Ecto neural progenitor cell (in vitro differentiated cells): ENCODE data around the gene PSD4.
A peak's percentile ranks its signal among the peaks of the same experiment; 100 is the strongest.

Source experiments
- DNase-seq: peaks from one replicate; pipeline ENCODE4 v3.0.0-alpha.2; 2018; ENCODE audit warnings: low spot score

Gene PSD4

DNA sequence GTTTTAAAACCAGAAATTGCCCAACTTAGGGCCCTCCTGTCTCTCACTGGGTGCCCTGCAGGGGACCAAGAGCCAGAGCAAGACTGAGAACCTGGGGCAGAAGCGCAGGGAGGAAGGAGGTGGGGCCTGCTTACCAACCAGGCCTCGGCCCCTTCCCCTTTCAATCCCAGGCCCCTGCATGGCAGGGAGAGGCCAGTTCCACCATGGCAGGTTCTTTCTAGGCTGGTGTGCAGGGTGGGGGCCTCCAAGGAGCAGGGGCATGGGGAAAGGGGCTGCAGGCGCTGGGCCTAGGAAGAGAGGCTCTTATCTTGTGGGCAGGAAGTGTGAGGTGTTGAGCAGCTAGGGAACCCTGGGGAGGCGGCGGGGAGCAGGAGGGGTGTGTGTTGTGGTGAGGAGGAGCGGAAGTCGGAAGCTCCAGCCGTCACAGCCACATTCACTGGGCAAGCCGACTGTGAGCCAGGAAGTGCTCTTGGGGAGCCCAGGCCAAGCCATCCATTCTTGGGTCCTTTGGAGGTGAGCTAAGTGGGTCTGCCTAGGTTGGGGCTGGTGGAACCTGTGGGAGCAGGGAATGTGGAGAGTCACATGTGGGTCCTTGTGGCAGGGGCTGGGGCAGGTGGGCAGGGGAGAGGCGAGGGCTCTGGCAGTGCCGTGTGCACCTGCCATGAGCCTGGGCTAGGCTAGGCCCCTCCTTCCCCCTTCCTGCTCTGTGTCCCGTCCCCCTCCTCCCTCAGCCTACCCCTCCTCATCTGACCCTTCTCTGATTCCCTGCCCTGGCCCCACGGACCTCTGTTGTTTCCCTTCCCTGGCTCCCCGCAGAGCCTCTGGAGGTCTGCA lies at the start of gene PSD4:
Gene PSD4 (plus strand): TSS at position 430 of the 834 bp plus-strand sequence. CDS start 8,486 bp downstream, outside the sequence.
- no peak for DNase-seq

DNA sequence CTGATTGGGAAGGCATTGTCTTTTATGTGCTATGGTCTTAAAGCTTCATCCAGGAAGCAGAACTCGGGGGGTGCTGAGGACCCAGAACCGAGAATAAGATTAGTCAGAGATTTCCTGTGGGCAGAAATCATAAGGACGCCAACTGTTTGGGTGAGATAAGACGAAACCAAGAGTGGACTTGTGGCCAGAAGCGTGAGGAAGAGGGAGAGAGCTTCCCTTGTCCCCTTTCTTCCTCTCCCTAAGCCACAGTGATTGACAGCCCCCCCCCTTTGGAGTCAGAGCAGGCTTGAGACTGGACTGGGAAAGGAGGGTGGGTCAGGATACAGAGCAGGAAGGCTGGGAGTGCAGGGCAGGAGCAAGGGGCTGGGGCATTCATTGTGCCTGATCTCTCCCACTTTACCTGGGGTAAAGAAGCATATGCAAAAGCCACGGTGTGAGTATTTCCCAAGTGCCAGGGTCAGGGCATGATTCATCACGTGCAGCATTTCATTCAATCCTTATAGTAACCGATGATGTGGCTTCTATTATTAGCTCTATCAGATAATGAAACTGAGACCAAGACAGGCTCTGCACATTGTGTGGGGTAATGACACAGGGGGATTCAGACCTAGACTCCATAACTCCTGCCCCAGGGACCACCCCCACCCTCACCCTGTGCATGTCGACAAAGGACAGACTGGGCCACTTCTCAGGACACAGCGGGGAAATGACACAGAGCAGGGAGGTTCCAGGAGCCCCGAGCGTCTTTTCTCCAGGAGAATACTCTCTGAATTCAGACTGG lies 49.4 kb upstream of the PSD4 start:
- DNase-seq: peak; percentile 29

DNA sequence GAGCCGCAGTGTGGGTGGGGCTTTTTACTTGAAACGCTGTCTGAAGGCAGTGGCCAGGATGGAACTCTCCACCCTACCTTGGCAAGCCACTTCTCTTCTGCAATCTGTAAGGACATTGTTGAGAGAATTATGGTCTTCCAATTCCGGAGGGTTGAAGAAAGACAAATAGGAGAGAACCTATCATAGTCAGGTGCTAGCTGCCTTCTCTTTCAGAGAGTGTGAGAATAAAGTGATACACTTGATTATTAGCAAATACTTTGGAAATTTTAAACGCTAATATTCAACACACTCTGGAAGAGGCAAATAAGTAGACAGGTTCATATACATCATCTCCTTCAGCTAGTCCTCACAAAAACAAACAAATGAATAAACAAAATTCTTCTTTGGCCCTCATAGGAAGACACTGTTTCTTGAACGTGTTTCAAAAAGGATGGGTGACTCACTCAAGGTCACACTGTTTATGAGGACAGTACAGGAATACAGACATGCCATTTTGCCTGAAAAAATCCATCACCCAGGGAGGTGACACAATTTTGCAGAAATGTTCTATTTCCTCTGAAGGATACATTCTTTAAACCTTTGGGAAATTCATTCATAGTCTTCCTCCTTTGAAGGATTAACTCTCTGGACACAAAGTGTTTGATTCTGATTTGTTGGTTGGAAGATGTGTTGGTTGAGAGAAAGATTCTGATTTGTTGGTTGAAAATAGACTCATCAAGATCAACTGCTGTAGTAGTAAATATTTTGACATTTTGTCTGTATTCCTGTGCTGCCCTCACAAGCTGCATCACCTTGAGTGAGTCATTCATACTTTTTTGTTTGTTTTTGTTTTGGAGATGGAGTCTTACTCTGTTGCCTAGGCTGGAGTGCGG lies 48.6 kb upstream of the PSD4 start:
- no peak for DNase-seq

DNA sequence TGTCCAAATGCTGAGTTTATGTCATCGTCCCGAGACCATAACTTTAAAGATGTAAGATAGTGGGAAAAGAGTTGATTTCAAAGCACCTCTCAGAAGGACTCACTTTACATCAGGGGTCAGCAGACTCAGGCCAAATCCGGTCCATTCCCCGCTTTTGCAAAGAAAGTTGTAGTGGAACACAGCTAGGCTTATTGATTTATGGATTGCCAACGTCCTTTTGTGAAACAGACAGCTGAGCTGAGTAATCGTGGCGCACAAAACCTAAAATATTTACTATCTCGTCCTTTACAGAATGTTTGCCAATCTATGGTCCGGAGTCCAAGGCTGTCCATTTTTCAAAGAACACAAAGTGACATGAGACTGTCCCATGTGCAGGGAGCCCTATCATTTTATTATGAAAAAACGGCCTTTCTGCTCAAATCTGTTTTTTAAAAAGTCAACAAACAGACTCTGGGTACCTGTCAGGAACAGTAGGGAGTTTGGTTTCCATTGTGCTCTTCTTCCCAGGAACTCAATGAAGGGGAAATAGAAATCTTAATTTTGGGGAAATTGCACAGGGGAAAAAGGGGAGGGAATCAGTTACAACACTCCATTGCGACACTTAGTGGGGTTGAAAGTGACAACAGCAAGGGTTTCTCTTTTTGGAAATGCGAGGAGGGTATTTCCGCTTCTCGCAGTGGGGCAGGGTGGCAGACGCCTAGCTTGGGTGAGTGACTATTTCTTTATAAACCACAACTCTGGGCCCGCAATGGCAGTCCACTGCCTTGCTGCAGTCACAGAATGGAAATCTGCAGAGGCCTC lies 46.7 kb upstream of the PSD4 start, which contains the start of gene IL1RN:
Gene IL1RN (plus strand): TSS at position 754 of the 801 bp plus-strand sequence. CDS start 27 bp downstream, at position 781.
- no peak for DNase-seq

DNA sequence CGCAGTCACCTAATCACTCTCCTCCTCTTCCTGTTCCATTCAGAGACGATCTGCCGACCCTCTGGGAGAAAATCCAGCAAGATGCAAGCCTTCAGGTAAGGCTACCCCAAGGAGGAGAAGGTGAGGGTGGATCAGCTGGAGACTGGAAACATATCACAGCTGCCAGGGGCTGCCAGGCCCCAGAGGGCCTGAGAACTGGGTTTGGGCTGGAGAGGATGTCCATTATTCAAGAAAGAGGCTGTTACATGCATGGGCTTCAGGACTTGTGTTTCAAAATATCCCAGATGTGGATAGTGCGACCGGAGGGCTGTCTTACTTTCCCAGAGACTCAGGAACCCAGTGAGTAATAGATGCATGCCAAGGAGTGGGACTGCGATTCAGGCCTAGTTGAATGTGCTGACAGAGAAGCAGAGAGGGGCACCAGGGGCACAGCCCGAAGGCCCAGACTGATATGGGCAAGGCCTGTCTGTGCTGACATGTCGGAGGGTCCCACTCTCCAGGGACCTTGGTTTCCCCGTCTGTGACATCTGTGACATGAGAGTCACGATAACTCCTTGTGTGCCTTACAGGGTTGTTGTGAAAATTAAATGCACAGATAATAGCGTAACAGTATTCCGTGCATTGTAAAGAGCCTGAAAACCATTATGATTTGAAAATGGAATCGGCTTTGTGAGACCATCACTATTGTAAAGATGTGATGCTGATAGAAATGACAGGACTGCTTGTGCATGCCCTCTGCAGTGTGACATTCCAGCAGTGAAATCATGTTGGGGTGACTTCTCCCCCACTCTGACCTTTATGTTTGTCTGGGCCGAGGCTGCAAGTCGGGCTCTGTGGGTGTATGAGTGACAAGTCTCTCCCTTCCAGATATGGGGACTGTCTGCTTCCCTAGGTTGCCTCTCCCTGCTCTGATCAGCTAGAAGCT lies 45.9 kb upstream of the PSD4 start:
- DNase-seq: no peak

DNA sequence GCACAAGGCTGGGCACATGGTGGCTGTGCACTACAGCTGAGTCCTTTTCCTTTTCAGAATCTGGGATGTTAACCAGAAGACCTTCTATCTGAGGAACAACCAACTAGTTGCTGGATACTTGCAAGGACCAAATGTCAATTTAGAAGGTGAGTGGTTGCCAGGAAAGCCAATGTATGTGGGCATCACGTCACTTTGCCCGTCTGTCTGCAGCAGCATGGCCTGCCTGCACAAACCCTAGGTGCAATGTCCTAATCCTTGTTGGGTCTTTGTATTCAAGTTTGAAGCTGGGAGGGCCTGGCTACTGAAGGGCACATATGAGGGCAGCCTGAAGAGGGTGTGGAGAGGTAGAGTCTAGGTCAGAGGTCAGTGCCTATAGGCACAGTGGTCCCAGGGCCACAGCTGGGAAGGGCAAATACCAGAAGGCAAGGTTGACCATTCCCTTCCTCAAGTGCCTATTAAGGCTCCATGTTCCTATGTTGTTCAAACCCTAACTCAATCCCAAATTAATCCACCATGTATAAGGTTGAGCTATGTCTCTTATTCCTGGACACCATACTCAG lies 44.2 kb upstream of the PSD4 start:
- DNase-seq: no peak

DNA sequence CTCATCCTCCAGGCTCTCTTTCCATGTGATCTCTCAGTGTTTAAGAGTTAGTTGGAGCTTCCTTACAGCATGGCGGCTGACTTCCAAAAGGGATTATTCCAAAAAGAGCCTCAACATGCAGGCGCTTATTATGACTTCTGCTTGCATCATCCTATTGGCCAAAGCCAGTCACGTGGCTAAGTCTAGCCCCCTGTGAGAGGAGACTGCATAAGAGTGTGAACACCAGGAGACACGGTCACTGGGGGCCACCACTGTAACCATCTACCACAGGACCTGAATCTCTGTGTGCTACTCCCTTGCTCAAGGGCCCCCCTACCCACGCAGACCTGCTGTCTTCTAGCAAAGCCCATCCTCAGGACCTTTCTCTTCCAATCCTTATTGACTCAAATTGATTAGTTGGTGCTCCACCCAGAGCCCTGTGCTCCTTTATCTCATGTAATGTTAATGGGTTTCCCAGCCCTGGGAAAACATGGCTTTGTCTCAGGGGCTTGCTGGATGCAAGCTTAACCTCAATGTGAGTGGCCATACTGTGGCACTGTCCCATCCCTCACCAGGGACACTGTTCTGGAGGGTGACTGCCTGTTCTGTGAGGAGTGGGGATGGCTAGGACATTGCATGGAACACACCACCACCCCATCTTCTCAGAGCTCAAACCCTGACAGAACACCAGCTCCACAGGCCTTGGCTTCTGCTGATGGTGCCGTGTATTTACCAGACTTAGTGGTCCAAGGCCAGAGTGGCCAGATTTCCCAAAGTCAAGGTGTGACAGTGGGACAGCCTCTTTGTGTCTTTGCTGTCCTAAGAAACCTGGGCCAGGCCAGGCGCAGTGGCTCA lies 42.2 kb upstream of the PSD4 start:
- DNase-seq: peak; percentile 15

DNA sequence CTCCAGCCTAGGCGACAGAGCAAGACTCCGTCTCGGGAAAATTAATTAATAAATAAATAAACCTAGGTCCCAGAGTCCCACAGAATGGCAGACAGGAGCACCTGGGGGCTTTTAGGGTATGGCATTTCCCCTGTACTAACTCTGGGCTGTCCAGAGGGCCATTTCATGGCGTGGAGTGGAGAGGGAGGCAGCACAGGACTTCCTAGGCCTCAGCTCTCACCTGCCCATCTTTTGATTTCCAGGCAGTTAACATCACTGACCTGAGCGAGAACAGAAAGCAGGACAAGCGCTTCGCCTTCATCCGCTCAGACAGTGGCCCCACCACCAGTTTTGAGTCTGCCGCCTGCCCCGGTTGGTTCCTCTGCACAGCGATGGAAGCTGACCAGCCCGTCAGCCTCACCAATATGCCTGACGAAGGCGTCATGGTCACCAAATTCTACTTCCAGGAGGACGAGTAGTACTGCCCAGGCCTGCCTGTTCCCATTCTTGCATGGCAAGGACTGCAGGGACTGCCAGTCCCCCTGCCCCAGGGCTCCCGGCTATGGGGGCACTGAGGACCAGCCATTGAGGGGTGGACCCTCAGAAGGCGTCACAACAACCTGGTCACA lies 41.3 kb upstream of the PSD4 start:
- peak; percentile 15 for DNase-seq

DNA sequence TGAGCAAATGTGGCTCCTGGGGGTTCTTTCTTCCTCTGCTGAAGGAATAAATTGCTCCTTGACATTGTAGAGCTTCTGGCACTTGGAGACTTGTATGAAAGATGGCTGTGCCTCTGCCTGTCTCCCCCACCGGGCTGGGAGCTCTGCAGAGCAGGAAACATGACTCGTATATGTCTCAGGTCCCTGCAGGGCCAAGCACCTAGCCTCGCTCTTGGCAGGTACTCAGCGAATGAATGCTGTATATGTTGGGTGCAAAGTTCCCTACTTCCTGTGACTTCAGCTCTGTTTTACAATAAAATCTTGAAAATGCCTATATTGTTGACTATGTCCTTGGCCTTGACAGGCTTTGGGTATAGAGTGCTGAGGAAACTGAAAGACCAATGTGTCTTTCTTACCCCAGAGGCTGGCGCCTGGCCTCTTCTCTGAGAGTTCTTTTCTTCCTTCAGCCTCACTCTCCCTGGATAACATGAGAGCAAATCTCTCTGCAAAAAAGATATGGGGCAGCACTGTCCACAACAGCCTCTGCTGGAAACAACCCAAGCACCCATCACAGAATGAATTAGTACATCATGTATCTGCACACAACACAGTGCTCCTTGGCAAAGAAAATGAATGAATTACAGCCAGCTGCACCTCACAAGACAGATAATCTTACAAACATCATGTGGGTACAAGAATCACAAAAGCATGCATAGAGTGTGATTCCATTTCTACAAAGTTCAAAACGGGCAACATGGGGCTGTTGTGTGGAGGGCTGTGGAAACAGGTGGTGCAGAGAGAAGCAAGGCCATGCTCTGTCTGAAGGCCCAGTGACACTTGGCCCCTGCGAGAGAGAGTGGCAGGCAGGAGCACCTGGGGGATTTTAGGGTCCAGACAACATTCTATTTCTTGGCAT lies 39.8 kb upstream of the PSD4 start:
- DNase-seq: peak; percentile 10

DNA sequence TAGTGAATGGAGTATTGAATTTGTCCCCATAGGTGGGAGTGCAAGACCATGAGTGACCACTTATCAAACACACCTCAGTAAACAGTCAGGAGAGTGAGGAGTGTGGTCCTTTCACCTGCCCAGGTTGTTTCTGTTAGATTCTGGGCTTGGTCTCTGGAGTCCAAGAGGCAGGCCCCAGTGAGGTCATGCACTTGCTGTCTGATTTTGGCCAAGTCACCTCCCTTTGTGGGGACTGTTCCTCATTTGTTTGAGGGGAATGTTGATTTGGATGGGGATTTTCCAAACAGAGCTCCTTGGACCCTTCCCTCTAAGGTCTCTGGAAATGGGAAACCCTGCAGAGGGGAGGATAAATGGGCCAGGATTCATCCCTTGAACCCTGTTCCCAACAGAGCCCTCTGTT lies 39.1 kb upstream of the PSD4 start:
- DNase-seq: peak; percentile 15

DNA sequence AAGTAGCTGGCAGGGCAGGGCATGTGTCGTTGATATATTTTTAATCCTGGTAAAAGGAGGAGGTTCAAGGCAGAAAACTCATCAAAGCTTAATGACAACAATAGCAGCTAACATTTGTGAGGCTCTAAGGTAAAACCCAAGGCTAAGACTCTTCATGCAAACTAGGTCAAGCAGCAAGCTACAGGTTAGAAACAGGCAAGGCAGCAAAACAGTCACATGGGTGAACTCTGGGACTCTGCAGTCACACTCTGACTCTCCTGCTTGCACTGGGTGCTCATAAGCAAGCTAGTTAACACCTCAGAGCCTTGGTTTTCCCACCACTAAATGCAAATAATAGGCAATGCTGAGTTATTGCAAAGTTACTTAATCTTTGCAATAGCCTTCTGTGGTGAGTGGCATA lies 38.5 kb upstream of the PSD4 start:
- DNase-seq: peak; percentile 26

DNA sequence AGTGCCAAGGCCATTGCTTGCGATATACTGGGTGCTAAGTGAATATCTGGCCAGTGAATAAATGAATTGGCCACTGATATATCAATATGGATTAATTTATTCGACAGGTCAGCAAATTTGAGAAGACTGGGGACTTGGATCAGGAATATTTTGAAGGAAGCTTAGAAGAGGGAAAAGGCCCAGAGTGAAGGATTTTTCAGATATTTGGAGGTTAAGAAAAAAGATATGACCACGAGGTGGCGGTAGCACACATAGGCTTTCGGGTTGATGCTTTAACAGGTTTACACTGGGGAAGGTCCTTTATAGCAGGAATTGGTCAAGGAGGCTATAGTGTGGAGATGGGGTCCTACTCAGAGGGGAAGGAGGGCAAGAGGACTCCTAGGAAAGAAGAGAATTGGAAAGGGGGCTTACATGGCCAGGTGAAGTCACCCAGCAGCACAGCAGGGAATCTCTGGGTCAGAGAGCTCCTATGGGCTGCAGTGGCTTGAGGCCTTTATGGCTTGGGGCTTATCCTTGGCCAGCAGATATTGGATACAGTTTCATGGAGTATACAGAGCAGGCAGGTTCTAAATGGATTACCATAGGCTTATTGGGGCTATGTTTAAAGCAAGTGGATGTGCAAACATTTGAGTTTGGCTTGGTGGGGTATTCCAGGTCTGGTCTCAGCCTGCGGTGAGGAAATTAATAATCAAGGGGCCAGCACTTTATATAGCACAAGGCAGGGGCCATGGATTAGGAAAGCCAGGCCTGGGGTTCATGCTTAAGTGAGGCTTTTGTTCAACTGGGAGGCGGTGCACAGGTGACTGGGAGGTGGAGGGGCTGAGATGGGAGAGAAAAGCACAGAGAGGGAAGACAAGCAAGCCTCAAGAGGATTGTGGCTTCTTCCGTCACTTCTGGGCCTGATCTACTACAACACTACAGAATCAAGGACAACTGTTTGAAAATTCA lies 36.7 kb upstream of the PSD4 start:
- DNase-seq: peak; percentile 49

DNA sequence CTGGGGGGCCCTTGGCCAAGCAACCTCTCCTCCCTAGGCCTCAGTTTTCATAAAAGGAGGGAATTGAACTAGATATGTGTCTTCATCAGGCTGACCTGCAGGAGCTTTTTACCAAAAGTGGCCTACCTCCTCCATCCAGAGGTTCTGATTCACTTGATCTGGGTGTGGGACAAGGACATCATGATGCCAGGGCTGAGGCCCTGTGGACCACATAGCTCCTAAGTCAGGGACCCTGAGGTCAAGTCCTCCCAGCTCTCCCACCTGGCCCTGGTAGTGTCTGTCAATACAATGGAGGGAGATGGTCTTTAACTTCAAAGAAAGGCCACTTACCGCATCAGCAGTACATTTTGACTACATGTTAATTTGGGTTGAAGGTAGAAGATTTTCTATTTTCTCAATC lies 35.9 kb upstream of the PSD4 start:
- DNase-seq: peak; percentile 21

DNA sequence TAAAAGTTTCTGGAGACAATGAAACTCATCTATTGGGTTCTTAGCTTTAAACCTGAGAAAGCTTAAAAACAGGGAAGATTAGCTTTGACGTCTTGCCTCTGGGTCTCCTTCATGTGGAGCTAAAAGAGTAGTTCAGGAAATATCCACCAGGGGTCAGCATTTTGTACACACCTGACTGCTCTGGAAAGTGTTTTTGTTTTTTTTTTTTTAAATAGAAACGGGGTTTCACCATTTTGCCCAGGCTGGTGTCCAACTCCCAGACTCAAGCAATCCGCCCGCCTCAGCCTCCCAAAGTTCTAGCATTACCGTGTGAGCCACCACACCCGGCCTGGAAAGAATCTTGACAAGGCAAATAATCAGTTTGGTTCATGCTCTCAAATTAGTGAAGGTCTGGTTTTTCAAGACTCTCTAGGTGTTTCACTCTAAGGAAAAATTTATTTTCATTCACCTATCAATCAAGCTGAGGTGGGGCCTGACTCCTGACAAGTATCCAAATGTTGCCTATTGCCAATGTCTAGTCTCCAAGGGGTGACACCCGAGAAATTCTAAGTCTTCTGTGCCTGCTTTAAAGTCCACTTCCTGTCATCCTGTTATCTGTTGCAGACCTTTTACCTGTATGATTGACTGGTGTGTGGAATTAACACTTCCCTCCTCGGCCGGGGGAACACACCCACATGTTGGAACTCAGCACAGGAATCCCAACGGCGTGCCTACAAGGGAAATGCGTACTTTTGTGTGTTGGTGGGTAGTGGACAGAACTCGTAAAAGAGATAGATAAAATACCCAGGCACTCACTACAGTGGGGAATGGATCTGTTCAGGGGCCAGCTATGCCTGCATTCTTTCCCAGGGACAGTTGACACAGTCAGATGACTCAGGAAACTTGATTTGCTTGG lies 35.1 kb upstream of the PSD4 start:
- DNase-seq: peak; percentile 56

DNA sequence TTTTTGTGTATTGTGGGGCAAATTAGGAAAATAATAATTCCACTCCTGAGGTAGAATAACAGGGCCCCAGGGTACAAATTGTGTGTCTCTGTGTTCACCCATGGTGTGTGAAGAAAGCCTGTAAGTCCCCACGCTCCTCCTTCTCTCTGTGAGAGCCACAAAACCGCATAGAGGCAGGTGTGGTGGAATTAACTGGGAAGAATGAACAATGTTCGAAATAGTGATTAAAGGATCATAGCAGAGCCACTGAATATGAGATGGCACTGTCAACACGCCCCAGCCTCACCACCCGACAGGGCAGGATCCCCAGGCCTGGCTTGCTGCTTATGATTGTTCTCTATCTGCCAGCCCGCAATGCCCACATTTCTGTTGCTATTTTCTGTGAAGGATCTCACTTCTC lies 32.3 kb upstream of the PSD4 start:
- peak; percentile 25 for DNase-seq
